ENCODE measurements around the gene LY6G6D. TPM values are rescaled to one million over a fixed set of nuclear protein-coding genes. Genes with fewer than 3 reads are reported as not detected.

The LY6G6D gene
- total RNA-seq, 1 donor from 2014 or later = not detected

GRCh38 chr6:31717499-31718222 lies 2.5 kb downstream of the LY6G6D start:
- Mint-ChIP-seq H3K27ac (ENCODE audit: unreplicated experiment) (no peak overlapping the region), H3K27me3 (ENCODE audit: unreplicated experiment) (peaks cover 6% of the 10 kb centered on the region), H3K36me3 (ENCODE audit: unreplicated experiment) (no peaks in the 10 kb centered on the region), H3K4me3 (ENCODE audit: unreplicated experiment) (no peak overlapping the region), H3K4me1 (ENCODE audit: unreplicated experiment) (peaks cover 6% of the 10 kb centered on the region), H3K9me3 (ENCODE audit: unreplicated experiment) (no peaks in the 10 kb centered on the region)
- DNase-seq (ENCODE audit: extremely low spot score, unreplicated experiment) = no peak
- no peak for TF ChIP-seq CTCF (IDR thresholded peaks at IDR 0.05)

GRCh38 chr6:31718265-31718664 lies 3.1 kb downstream of the LY6G6D start:
- no peak overlapping the region for H3K4me3 Mint-ChIP-seq (ENCODE audit: unreplicated experiment)
- peaks cover 5% of the 10 kb centered on the region for H3K27me3 Mint-ChIP-seq (ENCODE audit: unreplicated experiment)
- no peaks in the 10 kb centered on the region for H3K9me3 Mint-ChIP-seq (ENCODE audit: unreplicated experiment)
- no peak for TF ChIP-seq CTCF (IDR thresholded peaks at IDR 0.05)
- H3K4me1 Mint-ChIP-seq (ENCODE audit: unreplicated experiment) = peaks cover 6% of the 10 kb centered on the region
- no peak for DNase-seq (ENCODE audit: extremely low spot score, unreplicated experiment)
- no peaks in the 10 kb centered on the region for H3K36me3 Mint-ChIP-seq (ENCODE audit: unreplicated experiment)
- H3K27ac Mint-ChIP-seq (ENCODE audit: unreplicated experiment) = no peak overlapping the region

GRCh38 chr6:31719001-31719400 lies 3.9 kb downstream of the LY6G6D start:
- Mint-ChIP-seq H3K4me3 (ENCODE audit: unreplicated experiment) (no peak overlapping the region), H3K36me3 (ENCODE audit: unreplicated experiment) (no peaks in the 10 kb centered on the region), H3K4me1 (ENCODE audit: unreplicated experiment) (peaks cover 4% of the 10 kb centered on the region), H3K9me3 (ENCODE audit: unreplicated experiment) (no peaks in the 10 kb centered on the region), H3K27ac (ENCODE audit: unreplicated experiment) (no peak overlapping the region), H3K27me3 (ENCODE audit: unreplicated experiment) (peaks cover 4% of the 10 kb centered on the region)
- no peak for TF ChIP-seq CTCF (IDR thresholded peaks at IDR 0.05)
- no peak for DNase-seq (ENCODE audit: extremely low spot score, unreplicated experiment)

GRCh38 chr6:31720196-31720770 lies 5.1 kb downstream of the LY6G6D start:
- H3K4me3 Mint-ChIP-seq (ENCODE audit: unreplicated experiment) = no peak overlapping the region
- DNase-seq (ENCODE audit: extremely low spot score, unreplicated experiment) = no peak
- peaks cover 2% of the 10 kb centered on the region for H3K36me3 Mint-ChIP-seq (ENCODE audit: unreplicated experiment)
- no peak overlapping the region for H3K27ac Mint-ChIP-seq (ENCODE audit: unreplicated experiment)
- no peaks in the 10 kb centered on the region for H3K4me1 Mint-ChIP-seq (ENCODE audit: unreplicated experiment)
- no peaks in the 10 kb centered on the region for H3K27me3 Mint-ChIP-seq (ENCODE audit: unreplicated experiment)
- TF ChIP-seq CTCF (IDR thresholded peaks at IDR 0.05) = no peak
- no peaks in the 10 kb centered on the region for H3K9me3 Mint-ChIP-seq (ENCODE audit: unreplicated experiment)

GRCh38 chr6:31721351-31722020 lies 6.3 kb downstream of the LY6G6D start, which contains the start of gene LY6G6C:
Gene LY6G6C (minus strand): TSS chr6:31721746. CDS start chr6:31721679, 67 bp downstream.
- no peak within 1 kb of the TSS for H3K27ac Mint-ChIP-seq (ENCODE audit: unreplicated experiment)
- H3K36me3 Mint-ChIP-seq (ENCODE audit: unreplicated experiment) = peaks cover 10% of the 10 kb centered on the region
- no peak for TF ChIP-seq CTCF (IDR thresholded peaks at IDR 0.05)
- no peaks in the 10 kb centered on the region for H3K4me1 Mint-ChIP-seq (ENCODE audit: unreplicated experiment)
- no peaks in the 10 kb centered on the region for H3K9me3 Mint-ChIP-seq (ENCODE audit: unreplicated experiment)
- no peak for DNase-seq (ENCODE audit: extremely low spot score, unreplicated experiment)
- no peak within 1 kb of the TSS for H3K4me3 Mint-ChIP-seq (ENCODE audit: unreplicated experiment)
- H3K27me3 Mint-ChIP-seq (ENCODE audit: unreplicated experiment) = no peaks in the 10 kb centered on the region
